Fibroblast of peridontal ligament (primary cell): ENCODE results near the gene RAB5A.
"Not testable (repeated sequence)": the region's sequence is repeated elsewhere in the genome, so short reads cannot be mapped to it uniquely, and the experiment has no call there.

Experiments
- DNase-seq: peaks from one replicate; pipeline ENCODE4 v3.0.0-alpha.2; 2010; ENCODE audit errors: extremely low read depth

RAB5A gene

GRCh38 chr3:19947549-19948225 is 790 bp downstream of the RAB5A start:
- DNase-seq: peak; percentile 42

GRCh38 chr3:19948226-19948591 is 1.3 kb downstream of the RAB5A start:
- DNase-seq: peak; percentile 35

DNA sequence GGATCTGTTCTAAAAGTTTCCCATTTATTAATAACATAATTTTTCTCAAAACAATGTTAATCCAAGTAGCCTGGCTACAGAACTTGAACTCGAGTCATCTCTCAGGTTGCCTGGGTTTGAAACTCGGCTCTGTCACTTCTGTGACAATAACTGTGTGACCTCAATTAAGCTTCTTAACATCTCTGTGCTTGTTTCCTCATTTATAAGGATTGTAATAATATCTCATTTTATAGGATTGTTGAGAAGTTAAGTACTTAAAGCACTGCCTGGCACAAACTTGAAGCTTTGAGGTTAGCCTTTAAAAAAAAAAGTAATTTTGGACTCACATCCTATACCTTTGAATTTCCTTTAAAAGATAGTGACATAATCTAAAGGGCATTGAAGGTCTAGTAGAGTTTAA is 3.4 kb downstream of the RAB5A start:
- DNase-seq: no peak

- no peak for DNase-seq
Measured at GRCh38 chr3:19954676-19955075, 7.8 kb downstream of the RAB5A start.

DNA sequence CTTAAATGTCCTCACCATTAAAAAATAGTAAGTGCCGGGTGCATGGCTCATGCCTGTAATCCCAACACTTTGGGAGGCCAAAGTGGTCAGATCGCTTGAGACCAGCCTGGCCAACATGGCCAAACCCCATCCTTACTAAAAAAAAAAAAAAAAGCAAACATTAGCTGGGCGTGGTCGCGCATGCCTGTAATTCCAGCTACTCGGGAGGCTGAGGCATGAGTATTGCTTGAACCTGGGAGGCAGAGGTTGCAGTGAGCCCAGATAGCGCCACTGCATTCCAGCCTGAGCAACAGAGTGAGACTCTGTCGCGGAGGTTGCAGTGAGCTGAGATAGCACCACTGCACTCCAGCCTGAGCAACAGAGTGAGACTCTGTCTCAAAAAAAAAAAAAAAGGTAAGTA is 10.5 kb downstream of the RAB5A start:
- not testable (repeated sequence) for DNase-seq

DNA sequence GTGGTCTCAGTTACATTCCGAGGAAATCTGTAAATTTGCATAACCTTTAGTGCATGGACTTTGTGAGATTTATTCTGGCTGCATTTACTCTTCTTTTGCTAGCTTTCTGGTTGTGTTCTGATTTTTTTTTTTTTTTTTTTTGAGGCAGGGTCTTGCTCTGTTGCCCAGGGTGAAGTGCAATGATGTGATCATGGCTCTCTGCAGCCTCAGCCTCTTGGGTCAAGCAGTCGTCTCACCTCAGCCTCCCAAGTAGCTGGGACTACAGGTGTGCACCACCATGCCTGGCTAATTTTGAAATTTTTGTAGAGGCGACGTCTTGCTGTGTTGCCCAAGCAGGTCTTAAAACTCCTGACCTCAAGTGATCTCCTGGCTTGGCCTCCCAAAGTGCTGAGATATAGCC is 12.6 kb downstream of the RAB5A start:
- DNase-seq: no peak

- DNase-seq: no peak
Measured at GRCh38 chr3:19960696-19961095, 13.8 kb downstream of the RAB5A start.

DNA sequence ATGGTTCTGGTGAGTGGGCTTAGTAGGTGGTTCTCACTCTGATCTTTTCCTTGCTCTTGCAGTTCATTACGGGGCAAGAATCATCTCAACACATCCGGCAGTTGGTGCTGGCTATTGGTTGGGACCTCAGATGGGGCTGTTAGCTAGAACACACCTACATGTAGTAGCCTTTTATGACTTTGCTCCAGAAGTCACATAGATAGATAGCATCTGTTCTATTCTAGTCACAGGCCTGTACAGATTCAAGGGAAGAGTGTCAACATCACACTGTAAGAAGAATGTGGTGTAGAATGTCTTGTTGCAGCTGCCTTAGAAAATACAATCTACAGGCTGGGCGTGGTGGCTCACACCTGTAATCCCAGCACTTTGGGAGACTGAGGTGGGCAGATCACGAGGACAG is 15.1 kb downstream of the RAB5A start:
- DNase-seq: no peak

- no peak for DNase-seq
Measured at GRCh38 chr3:19967208-19967607, 20.3 kb downstream of the RAB5A start.

GRCh38 chr3:19967812-19968211 is 20.9 kb downstream of the RAB5A start:
- no peak for DNase-seq

DNA sequence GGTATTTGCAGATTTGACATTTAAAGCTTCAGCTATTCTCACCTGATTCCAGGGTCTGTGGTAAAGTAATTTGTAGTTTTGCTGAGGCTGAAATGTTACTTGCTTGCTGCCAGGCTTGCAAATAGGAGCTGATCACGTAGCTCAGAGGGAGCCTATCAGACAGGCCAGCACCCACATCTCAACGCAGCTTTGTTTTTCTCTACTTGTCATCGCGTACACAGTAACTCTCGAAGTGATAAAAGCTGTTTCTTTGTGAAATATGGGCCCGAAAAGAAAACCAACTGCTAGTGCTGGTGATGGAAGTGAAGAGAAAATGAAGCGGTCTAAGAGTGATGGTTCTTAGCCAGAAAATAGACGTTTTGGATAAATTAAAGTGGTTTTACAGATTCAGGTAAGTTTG is 23.4 kb downstream of the RAB5A start:
- DNase-seq: no peak

- peak; percentile 31 for DNase-seq
Measured at GRCh38 chr3:19972054-19972453, 25.2 kb downstream of the RAB5A start.

- DNase-seq: not testable (repeated sequence)
Measured at GRCh38 chr3:19988904-19989303, 42.0 kb downstream of the RAB5A start.

- DNase-seq: no peak
Measured at GRCh38 chr3:19994796-19995195, 47.9 kb downstream of the RAB5A start.

- no peak for DNase-seq
Measured at GRCh38 chr3:19997502-19997901, 50.6 kb downstream of the RAB5A start.

- no peak for DNase-seq
Measured at GRCh38 chr3:20001932-20002331, 55.0 kb downstream of the RAB5A start.

- DNase-seq: no peak
Measured at GRCh38 chr3:20007960-20008359, 61.1 kb downstream of the RAB5A start.

DNA sequence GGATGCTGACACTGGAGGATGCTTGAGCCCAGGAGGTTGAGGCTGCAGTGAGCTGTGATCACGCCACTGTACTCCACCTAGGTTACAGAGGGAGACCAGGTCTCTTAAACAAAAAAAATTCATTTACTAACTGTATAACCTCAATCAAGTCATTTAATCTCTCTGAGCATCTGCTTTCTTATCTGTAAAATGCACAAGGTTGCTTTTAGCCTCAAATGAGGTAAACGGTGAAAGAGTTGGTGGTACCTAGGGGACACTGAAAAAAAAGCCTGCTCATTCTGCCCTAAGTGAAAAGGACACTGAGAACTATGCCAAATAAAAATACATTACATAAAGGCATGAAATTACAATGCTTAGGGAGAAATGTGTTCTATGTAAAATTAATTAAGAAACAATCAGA is 61.7 kb downstream of the RAB5A start:
- DNase-seq: no peak

- no peak for DNase-seq
Measured at GRCh38 chr3:20012164-20012563, 65.3 kb downstream of the RAB5A start, which contains the start of gene PP2D1. Gene PP2D1, minus strand, starts transcription at chr3:20012264. Its CDS starts 192 bp downstream, at chr3:20012072.

GRCh38 chr3:20013396-20013795 is 66.5 kb downstream of the RAB5A start:
- no peak for DNase-seq

- no peak for DNase-seq
Measured at GRCh38 chr3:20015525-20015924, 68.6 kb downstream of the RAB5A start.

DNA sequence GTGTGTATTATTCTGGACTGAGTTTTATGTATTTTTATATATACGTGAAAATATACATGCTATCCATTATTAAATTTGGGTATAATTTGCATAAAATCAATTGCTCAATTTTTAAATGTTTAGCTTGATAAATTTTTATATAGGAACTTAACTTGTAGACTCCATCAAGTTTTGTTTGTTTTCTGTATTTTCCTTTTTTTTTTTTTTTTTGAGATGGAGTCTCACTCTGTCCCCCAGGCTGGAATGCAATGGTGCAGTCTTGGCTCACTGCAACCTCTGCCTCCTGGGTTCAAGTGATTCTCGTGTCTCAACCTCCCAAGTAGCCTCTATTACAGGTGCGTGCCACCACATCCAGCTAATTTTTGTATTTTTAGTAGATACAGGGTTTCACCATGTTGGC is 69.2 kb downstream of the RAB5A start:
- DNase-seq: not testable (repeated sequence)

DNA sequence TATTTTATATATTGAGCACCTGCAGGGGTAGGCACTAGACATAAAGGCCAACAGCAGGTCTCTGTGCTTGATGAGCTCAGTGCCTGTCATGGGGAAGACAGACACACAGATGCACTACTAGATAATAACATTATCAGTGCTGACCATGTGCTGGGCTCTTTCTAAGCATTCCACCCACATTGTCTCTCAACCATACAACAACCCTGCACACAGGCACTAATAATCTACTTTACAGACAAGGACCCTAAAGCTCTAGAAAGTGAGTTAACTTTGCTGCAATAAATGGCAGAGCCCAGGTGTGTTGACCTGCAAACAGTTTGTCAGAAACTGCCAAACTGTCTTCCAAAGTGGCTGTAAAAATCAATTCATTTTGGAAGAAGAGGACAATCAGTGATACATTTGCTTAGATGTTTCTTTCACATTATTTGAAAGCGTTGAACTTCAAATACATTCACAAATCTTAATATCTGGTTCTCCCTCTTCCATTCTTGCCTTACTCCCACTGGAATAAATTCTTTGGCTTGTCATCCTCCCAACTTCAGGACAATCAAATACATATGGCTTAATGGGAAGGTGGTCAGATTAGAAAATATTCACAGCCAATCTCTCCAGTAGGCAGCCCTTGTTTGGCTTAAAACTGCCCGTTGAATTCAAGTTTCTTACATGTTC is 76.2 kb downstream of the RAB5A start:
- DNase-seq: no peak
